IPS-15b (cell line): ENCODE measurements around the gene PDE7B.

ENCODE experiments used
- H3K27me3 ChIP-seq: one replicate; pipeline ENCODE4 v1.6.1; 2013; ENCODE audit warnings: low read length; ENCODE audit not compliant: control insufficient read depth, insufficient read depth
- H3K36me3 ChIP-seq: one replicate; pipeline ENCODE4 v1.6.1; 2013; ENCODE audit warnings: low read length; ENCODE audit not compliant: control insufficient read depth, insufficient read depth
- H3K4me1 ChIP-seq: one replicate; pipeline ENCODE4 v1.6.1; 2013; ENCODE audit warnings: mild to moderate bottlenecking, low read length; ENCODE audit not compliant: control insufficient read depth, insufficient read depth
- H3K4me3 ChIP-seq: one replicate; pipeline ENCODE4 v1.5.1; 2013; ENCODE audit warnings: low read depth, low read length
- H3K9ac ChIP-seq: one replicate; pipeline ENCODE4 v1.6.1; 2013; ENCODE audit warnings: low read depth, mild to moderate bottlenecking, low read length
- H3K9me3 ChIP-seq: one replicate; pipeline ENCODE4 v1.6.1; 2013; ENCODE audit warnings: mild to moderate bottlenecking, low read length; ENCODE audit not compliant: control insufficient read depth, insufficient read depth

The PDE7B gene

DNA sequence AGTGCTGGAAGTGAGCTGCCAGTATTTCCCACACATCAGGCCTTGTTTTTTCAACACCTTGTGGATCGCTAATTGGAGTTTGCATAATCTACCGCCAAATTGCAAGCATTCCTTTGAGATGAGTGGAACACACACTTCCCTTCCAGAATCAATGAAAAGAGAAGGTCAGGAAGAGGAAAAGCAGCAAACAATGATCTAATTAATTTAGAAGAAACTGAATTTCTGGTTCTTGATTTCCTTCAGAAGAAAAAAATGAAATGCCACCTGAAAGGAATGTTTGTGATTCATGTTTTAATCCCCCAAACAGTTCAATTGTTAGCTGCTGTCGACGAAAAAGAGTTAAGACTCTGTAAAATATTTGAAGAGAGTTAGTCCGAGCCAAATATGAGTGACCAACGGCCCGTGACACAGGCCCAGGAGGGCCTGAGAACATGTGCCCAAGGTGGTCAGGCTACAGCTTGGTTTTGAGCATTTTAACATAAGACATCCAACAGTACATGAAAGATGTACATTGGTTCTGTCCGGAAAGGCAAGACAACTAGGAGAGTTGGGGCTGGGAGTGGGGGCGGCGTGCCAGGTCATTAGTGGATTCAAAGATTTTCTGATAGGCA lies 216.3 kb downstream of the PDE7B start:
- H3K27me3 ChIP-seq = no peaks in the 10 kb centered on the region
- no peaks in the 10 kb centered on the region for H3K4me1 ChIP-seq
- H3K9ac ChIP-seq = no peak overlapping the region
- no peaks in the 10 kb centered on the region for H3K36me3 ChIP-seq
- H3K4me3 ChIP-seq = no peak overlapping the region
- no peaks in the 10 kb centered on the region for H3K9me3 ChIP-seq

GRCh38 chr6:136069119-136069518 lies 217.6 kb downstream of the PDE7B start:
- no peak overlapping the region for H3K9ac ChIP-seq
- no peaks in the 10 kb centered on the region for H3K9me3 ChIP-seq
- H3K27me3 ChIP-seq = no peaks in the 10 kb centered on the region

GRCh38 chr6:136070815-136071214 lies 219.3 kb downstream of the PDE7B start:
- Histone ChIP-seq H3K9me3 (no peaks in the 10 kb centered on the region), H3K36me3 (no peaks in the 10 kb centered on the region), H3K4me1 (no peaks in the 10 kb centered on the region), H3K27me3 (no peaks in the 10 kb centered on the region), H3K4me3 (no peak overlapping the region), H3K9ac (no peak overlapping the region)

More at GRCh38 chr6:136069119-136069518, 217.6 kb downstream of the PDE7B start:
- no peaks in the 10 kb centered on the region for H3K36me3 ChIP-seq
- H3K4me1 ChIP-seq = no peaks in the 10 kb centered on the region
- H3K4me3 ChIP-seq = no peak overlapping the region

- H3K4me1 ChIP-seq = no peaks in the 10 kb centered on the region
- no peak overlapping the region for H3K4me3 ChIP-seq
- no peaks in the 10 kb centered on the region for H3K27me3 ChIP-seq
- no peaks in the 10 kb centered on the region for H3K36me3 ChIP-seq
- no peaks in the 10 kb centered on the region for H3K9me3 ChIP-seq
- H3K9ac ChIP-seq = no peak overlapping the region
Observed at GRCh38 chr6:136072691-136073090, 221.2 kb downstream of the PDE7B start.

DNA sequence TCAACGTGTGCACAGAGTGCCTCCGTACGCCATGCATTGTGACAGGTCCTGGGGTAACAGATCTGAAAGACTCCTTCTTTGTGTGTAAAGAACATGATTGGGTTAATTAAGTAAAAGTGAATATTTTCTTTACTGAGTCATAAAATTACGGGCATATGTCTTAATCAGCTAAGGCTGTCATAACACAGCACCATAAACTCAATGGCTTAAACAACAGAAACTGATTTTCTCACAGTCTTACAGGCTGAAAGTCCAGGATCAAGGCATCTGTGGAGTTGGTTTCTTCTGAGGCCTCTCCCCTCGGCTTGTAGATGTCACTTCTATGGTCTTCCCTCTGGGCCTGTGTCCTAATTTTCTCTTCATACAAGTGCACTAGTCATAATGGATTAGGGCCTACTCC lies 221.7 kb downstream of the PDE7B start:
- Histone ChIP-seq H3K27me3 (no peaks in the 10 kb centered on the region), H3K36me3 (no peaks in the 10 kb centered on the region), H3K9ac (no peak overlapping the region), H3K9me3 (no peaks in the 10 kb centered on the region), H3K4me3 (no peak overlapping the region), H3K4me1 (no peaks in the 10 kb centered on the region)

- no peaks in the 10 kb centered on the region for H3K27me3 ChIP-seq
- H3K4me1 ChIP-seq = no peaks in the 10 kb centered on the region
- H3K9ac ChIP-seq = no peak overlapping the region
- H3K36me3 ChIP-seq = no peaks in the 10 kb centered on the region
- H3K9me3 ChIP-seq = no peaks in the 10 kb centered on the region
- H3K4me3 ChIP-seq = no peak overlapping the region
Observed at GRCh38 chr6:136076496-136076895, 225.0 kb downstream of the PDE7B start.

DNA sequence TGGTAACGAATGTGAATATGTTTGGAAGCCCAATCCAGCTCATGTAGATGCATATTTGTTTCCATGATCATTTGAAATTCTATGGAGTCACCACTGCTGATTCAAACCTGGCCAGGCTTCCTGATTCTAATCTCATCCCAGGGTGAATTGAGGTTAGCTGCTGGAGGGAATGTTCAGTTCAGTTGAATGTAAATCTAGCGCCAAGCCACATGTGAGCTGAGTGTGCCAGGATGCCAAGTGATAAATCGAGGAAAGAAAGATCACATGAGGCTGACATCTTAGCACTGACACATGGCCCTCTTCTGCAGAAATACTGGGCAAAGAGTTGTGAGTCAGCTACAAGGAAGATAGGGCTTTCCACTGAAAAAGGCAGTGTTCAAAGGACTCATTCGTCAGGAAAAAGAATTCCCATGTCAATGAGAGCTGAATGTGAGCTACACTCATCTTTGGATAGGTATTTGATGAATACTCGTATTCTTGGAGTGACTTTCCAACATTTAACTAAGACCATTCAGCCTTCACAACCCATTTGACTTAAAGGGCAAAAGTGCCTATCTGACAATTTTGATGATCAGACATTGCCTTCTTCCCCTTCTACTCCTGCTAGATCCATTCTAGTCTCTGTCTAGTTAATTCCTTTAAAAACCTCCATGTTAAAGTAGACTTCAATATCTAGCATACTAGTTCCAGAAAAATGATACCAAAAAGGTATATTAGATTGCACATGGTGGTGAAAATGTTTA lies 226.5 kb downstream of the PDE7B start:
- no peaks in the 10 kb centered on the region for H3K36me3 ChIP-seq
- no peaks in the 10 kb centered on the region for H3K4me1 ChIP-seq
- no peaks in the 10 kb centered on the region for H3K9me3 ChIP-seq
- no peaks in the 10 kb centered on the region for H3K27me3 ChIP-seq
- H3K4me3 ChIP-seq = no peak overlapping the region
- H3K9ac ChIP-seq = no peak overlapping the region

DNA sequence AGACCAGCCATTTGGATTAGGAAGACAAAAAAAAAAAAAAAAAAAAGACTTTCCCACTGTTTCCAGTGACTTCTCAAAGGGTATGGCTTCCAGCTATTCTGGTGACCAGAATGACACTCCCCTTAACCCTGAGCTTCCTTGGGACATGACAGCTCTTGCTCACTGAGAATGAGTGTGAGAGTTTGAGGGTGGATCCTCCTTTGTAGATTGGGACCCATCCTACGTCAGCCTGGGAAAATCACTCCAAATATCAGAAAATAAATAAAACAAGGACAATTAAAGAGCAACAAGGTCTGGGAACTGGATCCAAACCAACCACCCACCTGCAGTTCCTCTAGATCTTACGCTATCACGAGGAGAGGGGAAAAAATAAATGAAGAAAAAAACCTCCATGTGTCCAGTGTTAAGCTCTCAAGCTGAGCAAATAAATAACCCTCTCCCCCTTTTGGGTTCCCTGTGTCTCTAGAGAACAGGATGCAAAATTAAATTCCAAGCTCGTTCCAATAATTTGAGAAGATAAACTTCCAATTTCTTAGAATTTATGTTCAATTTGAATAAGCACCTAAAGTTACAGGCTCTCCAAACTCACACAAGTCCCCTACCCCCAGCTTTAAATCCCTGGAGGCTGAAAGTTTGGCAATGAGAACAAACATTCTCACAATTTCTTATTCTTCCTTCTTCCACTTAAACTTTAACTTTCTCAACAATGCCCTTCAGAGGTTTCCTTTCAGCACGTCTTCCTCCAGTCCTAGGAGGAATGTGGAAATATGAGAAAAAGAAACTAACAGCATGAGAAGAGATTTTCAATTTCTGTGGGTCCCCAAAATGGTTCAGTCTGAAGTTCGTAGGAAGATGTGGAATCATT lies 228.4 kb downstream of the PDE7B start:
- Histone ChIP-seq H3K4me1 (no peaks in the 10 kb centered on the region), H3K4me3 (no peak overlapping the region), H3K9me3 (no peaks in the 10 kb centered on the region), H3K27me3 (no peaks in the 10 kb centered on the region), H3K9ac (no peak overlapping the region), H3K36me3 (no peaks in the 10 kb centered on the region)

DNA sequence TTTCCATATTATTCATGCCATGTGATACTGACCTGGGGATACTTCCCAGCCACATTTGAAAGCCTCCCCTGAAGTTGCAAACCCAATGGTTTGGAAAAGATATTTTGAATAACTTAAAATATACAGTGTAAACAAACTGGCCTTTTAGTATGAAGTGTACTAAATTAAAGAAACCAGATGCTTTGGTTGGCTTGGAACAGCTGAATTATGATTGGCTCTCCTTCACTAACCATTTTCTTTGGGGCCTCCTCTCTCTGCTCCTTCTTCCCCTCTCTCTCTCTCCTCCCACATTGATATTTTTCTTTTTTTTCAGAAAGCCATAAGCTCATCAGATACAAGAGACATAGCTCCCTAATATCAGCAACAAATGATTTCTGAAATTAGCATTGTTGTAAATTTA lies 232.0 kb downstream of the PDE7B start:
- Histone ChIP-seq H3K4me3 (no peak overlapping the region), H3K9me3 (no peaks in the 10 kb centered on the region), H3K27me3 (no peaks in the 10 kb centered on the region), H3K4me1 (no peaks in the 10 kb centered on the region), H3K36me3 (no peaks in the 10 kb centered on the region), H3K9ac (no peak overlapping the region)

DNA sequence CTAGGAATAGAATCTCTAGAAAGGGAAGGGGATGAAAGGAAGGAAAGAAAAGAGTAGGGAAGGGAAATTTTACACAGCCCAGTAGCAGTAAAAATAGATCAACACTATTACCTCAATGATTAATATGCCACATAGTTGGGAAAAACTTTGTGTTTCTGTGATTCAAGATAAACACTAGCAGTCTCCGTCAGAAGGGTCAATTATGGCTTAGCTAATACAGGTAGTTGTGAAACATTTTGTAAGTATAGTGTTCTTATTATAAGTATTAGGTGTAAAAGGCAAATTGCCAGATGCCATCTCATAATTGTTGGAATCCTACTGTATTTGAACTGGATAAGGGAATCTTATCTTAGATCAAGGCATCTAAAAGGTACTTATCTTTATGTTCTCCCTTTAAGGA lies 232.9 kb downstream of the PDE7B start:
- no peaks in the 10 kb centered on the region for H3K36me3 ChIP-seq
- no peaks in the 10 kb centered on the region for H3K27me3 ChIP-seq
- no peaks in the 10 kb centered on the region for H3K9me3 ChIP-seq
- H3K4me3 ChIP-seq = no peak overlapping the region
- no peak overlapping the region for H3K9ac ChIP-seq
- H3K4me1 ChIP-seq = no peaks in the 10 kb centered on the region

DNA sequence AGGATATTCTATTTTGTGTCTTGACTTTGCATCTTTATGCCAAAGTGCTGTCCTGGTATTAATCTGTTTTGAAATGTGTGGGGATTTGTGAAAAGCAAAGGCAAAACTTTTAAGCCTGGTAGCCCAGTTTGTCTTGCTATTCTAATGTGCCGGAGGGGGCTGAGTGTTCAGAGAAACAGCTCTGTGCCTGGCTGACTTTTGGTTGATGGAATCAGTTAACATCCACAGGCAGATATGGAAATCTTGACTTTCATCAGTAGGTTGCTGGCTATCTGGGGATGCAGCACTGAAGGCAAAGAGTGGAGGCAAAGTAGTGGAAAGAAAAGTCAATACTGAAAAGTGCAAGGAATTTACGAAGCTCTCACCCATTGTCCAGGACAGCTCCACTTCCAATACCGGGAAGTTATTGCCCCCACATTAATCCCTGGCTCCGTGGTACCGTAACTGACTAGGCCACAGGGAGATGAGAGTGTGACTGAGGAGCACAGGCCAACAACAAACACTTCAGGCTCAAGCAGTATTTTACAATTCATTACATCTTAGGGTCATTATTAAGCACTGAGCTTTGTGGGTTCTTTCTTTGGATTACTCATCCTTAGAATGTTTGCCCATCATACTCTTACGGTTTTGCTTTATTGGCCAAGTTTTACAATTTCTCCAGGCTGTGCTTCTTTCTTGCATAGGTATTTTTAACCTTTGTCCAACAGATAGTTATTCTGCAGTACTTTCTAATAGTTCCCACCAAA lies 234.0 kb downstream of the PDE7B start:
- no peak overlapping the region for H3K4me3 ChIP-seq
- H3K4me1 ChIP-seq = no peaks in the 10 kb centered on the region
- no peaks in the 10 kb centered on the region for H3K36me3 ChIP-seq
- H3K27me3 ChIP-seq = no peaks in the 10 kb centered on the region
- H3K9me3 ChIP-seq = no peaks in the 10 kb centered on the region
- no peak overlapping the region for H3K9ac ChIP-seq
